Measurements from ENCODE around the gene CBX4. TPM values are rescaled to one million over a fixed set of nuclear protein-coding genes. Genes with fewer than 3 reads are reported as not detected.

The CBX4 gene
- total and polyA plus RNA-seq, 2 of the 4 experiments (the other 2 are of a cell fraction) = 3.2 to 9.4 TPM

DNA sequence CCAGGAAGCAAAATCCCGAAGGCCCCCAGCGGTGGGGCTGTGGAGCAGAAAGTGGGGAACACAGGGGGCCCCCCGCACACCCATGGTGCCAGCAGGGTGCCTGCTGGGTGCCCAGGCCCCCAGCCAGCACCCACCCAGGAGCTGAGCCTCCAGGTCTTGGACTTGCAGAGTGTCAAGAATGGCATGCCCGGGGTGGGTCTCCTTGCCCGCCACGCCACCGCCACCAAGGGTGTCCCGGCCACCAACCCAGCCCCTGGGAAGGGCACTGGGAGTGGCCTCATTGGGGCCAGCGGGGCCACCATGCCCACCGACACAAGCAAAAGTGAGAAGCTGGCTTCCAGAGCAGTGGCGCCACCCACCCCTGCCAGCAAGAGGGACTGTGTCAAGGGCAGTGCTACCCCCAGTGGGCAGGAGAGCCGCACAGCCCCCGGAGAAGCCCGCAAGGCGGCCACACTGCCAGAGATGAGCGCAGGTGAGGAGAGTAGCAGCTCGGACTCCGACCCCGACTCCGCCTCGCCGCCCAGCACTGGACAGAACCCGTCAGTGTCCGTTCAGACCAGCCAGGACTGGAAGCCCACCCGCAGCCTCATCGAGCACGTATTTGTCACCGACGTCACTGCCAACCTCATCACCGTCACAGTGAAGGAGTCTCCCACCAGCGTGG, 54.8 kb downstream of the CBX4 start:
- DNase-seq (no peak), ATAC-seq (ENCODE audit: low read depth) (no peak)
- Histone ChIP-seq H3K56ac (ENCODE audit: extremely low read depth, insufficient read depth, low read length) (no peak overlapping the region), H3K4me2 (ENCODE audit: low read depth, low read length) (no peak overlapping the region), H3K14ac (replicated peaks; ENCODE audit: low read depth, low read length) (no peak overlapping the region), H3K79me1 (ENCODE audit: low read depth in 1 of 2, low read length in 2 of 2) (no peaks in the 10 kb centered on the region), H3K4me3 (ENCODE audit: insufficient read depth, low read depth, low read length) (no peak overlapping the region), H4K8ac (ENCODE audit: low read depth in 2 of 2, low read length in 2 of 2) (no peak overlapping the region), H2BK120ac (ENCODE audit: low read depth, low read length) (no peak overlapping the region), H3K23ac (ENCODE audit: low read depth, low read length) (no peak overlapping the region), H3K9me1 (ENCODE audit: insufficient read depth, low read length) (no peaks in the 10 kb centered on the region), H2BK15ac (ENCODE audit: low read depth, low read length) (no peak overlapping the region), H2AFZ (replicated peaks; ENCODE audit: low read length, poor library complexity) (peak overlapping the region; percentile 30), H4K20me1 (ENCODE audit: insufficient read depth, low read length) (0 out of 2 replicates have a peak, but pooled peaks cover 5% of the 10 kb centered on the region), H2AK9ac (replicated peaks; ENCODE audit: low read depth, low read length, poor library complexity) (no peak overlapping the region), H3K18ac (ENCODE audit: low read depth, low read length) (no peak overlapping the region), H2BK5ac (ENCODE audit: low read depth, low read length, poor library complexity, severe bottlenecking) (no peak overlapping the region), H2AK5ac (ENCODE audit: low read depth, low read length) (no peak overlapping the region), H3K27ac (ENCODE audit: insufficient read depth, low read length) (no peak overlapping the region), H3K27me3 (ENCODE audit: control insufficient read depth, insufficient read depth, low read length) (peaks cover 15% of the 10 kb centered on the region), H4K5ac (ENCODE audit: low read depth, low read length) (no peak overlapping the region), H4K91ac (ENCODE audit: insufficient read depth, low read depth, low read length) (no peak overlapping the region), H3K36me3 (ENCODE audit: control insufficient read depth, insufficient read depth, low read length) (peaks cover 4% of the 10 kb centered on the region), H3K9me3 (ENCODE audit: control insufficient read depth, insufficient read depth, low read length) (no peaks in the 10 kb centered on the region), H2BK20ac (ENCODE audit: low read depth, low read length) (no peak overlapping the region), H3K4me1 (ENCODE audit: control insufficient read depth, insufficient read depth, low read length) (no peaks in the 10 kb centered on the region), H3K4ac (ENCODE audit: low read depth, low read length) (no peak overlapping the region), H3K9ac (ENCODE audit: low read depth, low read length) (no peak overlapping the region)
- CTCF ChIA-PET = no interaction called here
- TF ChIP-seq RFX5 (IDR thresholded peaks at IDR 0.05; ENCODE audit: low read depth, low read length) (no peak), CHD1 (IDR thresholded peaks at IDR 0.05; ENCODE audit: low read depth, low read length) (no peak), SMC3 (IDR thresholded peaks at IDR 0.05; ENCODE audit: low read depth, low read length) (no peak), NFE2L2 (IDR thresholded peaks at IDR 0.05; ENCODE audit: low read depth, low read length) (no peak), POLR2A (IDR thresholded peaks at IDR 0.05; ENCODE audit: low read depth, low read length) (no peak), FOS (IDR thresholded peaks at IDR 0.05; ENCODE audit: low read depth, low read length) (no peak), RAD21 (IDR thresholded peaks at IDR 0.05; ENCODE audit: low read length) (no peak)
- TF ChIP-seq, protein P1, sequence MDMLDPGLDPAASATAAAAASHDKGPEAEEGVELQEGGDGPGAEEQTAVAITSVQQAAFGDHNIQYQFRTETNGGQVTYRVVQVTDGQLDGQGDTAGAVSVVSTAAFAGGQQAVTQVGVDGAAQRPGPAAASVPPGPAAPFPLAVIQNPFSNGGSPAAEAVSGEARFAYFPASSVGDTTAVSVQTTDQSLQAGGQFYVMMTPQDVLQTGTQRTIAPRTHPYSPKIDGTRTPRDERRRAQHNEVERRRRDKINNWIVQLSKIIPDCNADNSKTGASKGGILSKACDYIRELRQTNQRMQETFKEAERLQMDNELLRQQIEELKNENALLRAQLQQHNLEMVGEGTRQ (IDR thresholded peaks at IDR 0.05; ENCODE audit: low read depth, low read length) = no peak
- dilution Hi-C loops (cut with HindIII; ENCODE audit: low sequenced_read_pairs, unreplicated experiment) = no loop called here
- POLR2A ChIA-PET (ENCODE audit: unreplicated experiment) = no interaction called here
- BruUV-seq (replicated peaks) = no TSS peak
- WGBS, 2 experiments (ENCODE audit: extremely low coverage in 2 of 2, insufficient read length in 1 of 2) = 95% methylated on average over 16 of the region's 31 CpGs; no CpG with 5 or more reads in 1 of the 2 experiments
- intact Hi-C loops (cut with micrococcal nuclease) = no loop called here
- in situ Hi-C loops (cut with MboI; ENCODE audit: low sequenced_read_pairs) = loop anchor here (10.0 kb wide), 1 partner anchor 130 kb away; no protein-coding TSS in a partner anchor

All from IMR-90 (cell line).